H1 (cell line): Measurements from ENCODE around the gene PSME2. TPM values are rescaled to one million over a fixed set of nuclear protein-coding genes. Genes with fewer than 3 reads are reported as not detected.

Source experiments
- ASH2L ChIP-seq: fragments of 200-600, 300-600 bp; sonication (generic); IDR thresholded peaks from one replicate; pipeline ENCODE4 v1.7.1; 2017; ENCODE audit warnings: low read length
- ATF2 ChIP-seq: IDR thresholded peaks from 2 replicates; pipeline ENCODE4 v1.6.1; 2012; ENCODE audit warnings: low read length, inconsistent platforms
- CTCF ChIP-seq, 3 experiments: IDR thresholded peaks; 1 replicate in 2 of 3; 2 replicates in 1 of 3; pipeline versions ENCODE4 v1.5.1 to v1.6.1; 2011; ENCODE audit warnings: low read length in 3 of 3, mild to moderate bottlenecking in 3 of 3, inconsistent platforms in 2 of 3, low read depth in 1 of 3, moderate library complexity in 1 of 3; ENCODE audit not compliant: insufficient read depth in 1 of 3; ENCODE audit errors: control extremely low read depth in 1 of 3
- PHF8 ChIP-seq: fragments of 200-600 bp; sonication (generic); conservative IDR thresholded peaks from 2 replicates; pipeline ENCODE4 v1.7.1; 2012; ENCODE audit warnings: low read depth, mild to moderate bottlenecking, inconsistent platforms, low read length, moderate library complexity
- RAD21 ChIP-seq, 2 experiments: IDR thresholded peaks in 1 of 2; conservative IDR thresholded peaks in 1 of 2; 2 replicates each; pipeline ENCODE4 v1.6.1; 2011; ENCODE audit warnings: low read depth in 2 of 2, low read length in 2 of 2, improper control_type of control experiment in 1 of 2, inconsistent platforms in 1 of 2, mild to moderate bottlenecking in 1 of 2, moderate library complexity in 1 of 2
- YY1 ChIP-seq: IDR thresholded peaks from 2 replicates; pipeline ENCODE4 v1.6.1; 2011; ENCODE audit warnings: low read depth, mild to moderate bottlenecking, low read length
- polyA plus RNA-seq, 7 experiments: library from polyadenylated mRNA; depleted of rRNA in 3 of 7; stranded (reverse) in 5 of 7; unstranded in 2 of 7; fragments of >200 nt in 5 of 7; fragments of 200-250 nt in 2 of 7; gene quantifications; 1 replicate in 5 of 7; 2 replicates in 1 of 7; 4 replicates in 1 of 7; pipeline versions ENCODE4 v1.2.1 to v1.2.3, GENCODE V29; 2011 to 2013; ENCODE audit warnings: missing spikeins in 2 of 7, mixed read lengths in 2 of 7
- total RNA-seq: library from RNA; stranded (reverse); fragmentation: NEBNext Ultra II Directional; extraction: Animal tissue kit (Norgen Biotek cat#: 25700); gene quantifications from 2 replicates; pipeline ENCODE4 v1.2.1, GENCODE V29; 2021

Gene PSME2
- total and polyA plus RNA-seq, 2 of the 8 experiments (the other 6 are each of a cell fraction or from before 2014, with no cell fraction given) = 71.8 to 111 TPM

- TF ChIP-seq CTCF (IDR thresholded peaks at IDR 0.05; ENCODE audit: control extremely low read depth in 1 of 3, insufficient read depth in 1 of 3, low read depth in 1 of 3, low read length in 3 of 3) (no peak), YY1 (no peak), ATF2 (no peak), RAD21 (IDR thresholded peaks at IDR 0.05 in 1 of 2, conservative IDR thresholded peaks at IDR 0.05 in 1 of 2; ENCODE audit: low read depth in 2 of 2, low read length in 2 of 2) (no peak), PHF8 (no peak), ASH2L (no peak)
- TF ChIP-seq, all 59 proteins: peak for 0
Measured at GRCh38 chr14:24177891-24178290, 31.5 kb upstream of the PSME2 start (continued).
